ENCODE measurements around the gene DISC1.

Gene DISC1

DNA sequence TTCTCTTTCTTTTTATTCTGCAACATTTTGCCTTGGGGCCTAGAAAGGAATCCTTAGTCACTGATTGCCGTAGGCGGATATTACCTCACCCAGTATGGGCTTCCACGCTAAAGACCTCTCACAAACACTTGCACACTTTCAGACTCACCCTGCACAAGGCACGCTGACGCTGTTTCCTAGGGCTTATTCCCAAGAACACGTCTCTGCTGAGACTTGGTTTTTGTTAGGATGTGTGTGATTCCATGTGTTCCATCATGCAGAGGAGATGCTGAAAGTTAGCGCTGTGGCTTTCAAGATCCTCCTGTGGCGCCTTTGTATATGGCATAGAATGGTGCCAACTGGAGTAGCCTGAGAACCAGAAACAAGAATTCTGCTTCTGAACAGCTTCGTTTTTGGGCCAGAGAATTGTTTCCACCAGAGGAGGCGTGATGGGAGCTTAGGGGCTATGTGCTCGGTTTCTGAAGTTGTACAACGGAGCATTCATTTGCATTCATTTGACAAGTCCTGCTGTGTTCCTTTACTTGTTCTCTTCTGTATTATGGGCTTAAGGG lies 297.0 kb downstream of the DISC1 start:
- TF ChIP-seq EP300 (IDR thresholded peaks at IDR 0.05; ENCODE audit: borderline replicate concordance) (no peak), CREB1 (IDR thresholded peaks at IDR 0.05; ENCODE audit: low read depth) (no peak), CEBPB (IDR thresholded peaks at IDR 0.05) (no peak), TAF1 (IDR thresholded peaks at IDR 0.05; ENCODE audit: low read depth) (no peak), TCF12 (IDR thresholded peaks at IDR 0.05; ENCODE audit: low read depth) (no peak), YY1 (IDR thresholded peaks at IDR 0.05; ENCODE audit: low read depth) (no peak), ZBTB7A (IDR thresholded peaks at IDR 0.05; ENCODE audit: low read depth) (no peak), EGR1 (IDR thresholded peaks at IDR 0.05) (no peak), FOXM1 (IDR thresholded peaks at IDR 0.05; ENCODE audit: borderline replicate concordance, low read depth) (no peak), TEAD4 (IDR thresholded peaks at IDR 0.05) (no peak), NFIC (IDR thresholded peaks at IDR 0.05) (no peak), RAD21 (IDR thresholded peaks at IDR 0.05; ENCODE audit: low read depth) (no peak)
- TF ChIP-seq, protein P1, sequence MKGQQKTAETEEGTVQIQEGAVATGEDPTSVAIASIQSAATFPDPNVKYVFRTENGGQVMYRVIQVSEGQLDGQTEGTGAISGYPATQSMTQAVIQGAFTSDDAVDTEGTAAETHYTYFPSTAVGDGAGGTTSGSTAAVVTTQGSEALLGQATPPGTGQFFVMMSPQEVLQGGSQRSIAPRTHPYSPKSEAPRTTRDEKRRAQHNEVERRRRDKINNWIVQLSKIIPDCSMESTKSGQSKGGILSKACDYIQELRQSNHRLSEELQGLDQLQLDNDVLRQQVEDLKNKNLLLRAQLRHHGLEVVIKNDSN (IDR thresholded peaks at IDR 0.05), result no peak
- TF ChIP-seq, protein P2, sequence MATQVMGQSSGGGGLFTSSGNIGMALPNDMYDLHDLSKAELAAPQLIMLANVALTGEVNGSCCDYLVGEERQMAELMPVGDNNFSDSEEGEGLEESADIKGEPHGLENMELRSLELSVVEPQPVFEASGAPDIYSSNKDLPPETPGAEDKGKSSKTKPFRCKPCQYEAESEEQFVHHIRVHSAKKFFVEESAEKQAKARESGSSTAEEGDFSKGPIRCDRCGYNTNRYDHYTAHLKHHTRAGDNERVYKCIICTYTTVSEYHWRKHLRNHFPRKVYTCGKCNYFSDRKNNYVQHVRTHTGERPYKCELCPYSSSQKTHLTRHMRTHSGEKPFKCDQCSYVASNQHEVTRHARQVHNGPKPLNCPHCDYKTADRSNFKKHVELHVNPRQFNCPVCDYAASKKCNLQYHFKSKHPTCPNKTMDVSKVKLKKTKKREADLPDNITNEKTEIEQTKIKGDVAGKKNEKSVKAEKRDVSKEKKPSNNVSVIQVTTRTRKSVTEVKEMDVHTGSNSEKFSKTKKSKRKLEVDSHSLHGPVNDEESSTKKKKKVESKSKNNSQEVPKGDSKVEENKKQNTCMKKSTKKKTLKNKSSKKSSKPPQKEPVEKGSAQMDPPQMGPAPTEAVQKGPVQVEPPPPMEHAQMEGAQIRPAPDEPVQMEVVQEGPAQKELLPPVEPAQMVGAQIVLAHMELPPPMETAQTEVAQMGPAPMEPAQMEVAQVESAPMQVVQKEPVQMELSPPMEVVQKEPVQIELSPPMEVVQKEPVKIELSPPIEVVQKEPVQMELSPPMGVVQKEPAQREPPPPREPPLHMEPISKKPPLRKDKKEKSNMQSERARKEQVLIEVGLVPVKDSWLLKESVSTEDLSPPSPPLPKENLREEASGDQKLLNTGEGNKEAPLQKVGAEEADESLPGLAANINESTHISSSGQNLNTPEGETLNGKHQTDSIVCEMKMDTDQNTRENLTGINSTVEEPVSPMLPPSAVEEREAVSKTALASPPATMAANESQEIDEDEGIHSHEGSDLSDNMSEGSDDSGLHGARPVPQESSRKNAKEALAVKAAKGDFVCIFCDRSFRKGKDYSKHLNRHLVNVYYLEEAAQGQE (IDR thresholded peaks at IDR 0.05; ENCODE audit: low read depth), result no peak
- TF ChIP-seq, protein P3, sequence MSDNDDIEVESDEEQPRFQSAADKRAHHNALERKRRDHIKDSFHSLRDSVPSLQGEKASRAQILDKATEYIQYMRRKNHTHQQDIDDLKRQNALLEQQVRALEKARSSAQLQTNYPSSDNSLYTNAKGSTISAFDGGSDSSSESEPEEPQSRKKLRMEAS (IDR thresholded peaks at IDR 0.05), result no peak

DNA sequence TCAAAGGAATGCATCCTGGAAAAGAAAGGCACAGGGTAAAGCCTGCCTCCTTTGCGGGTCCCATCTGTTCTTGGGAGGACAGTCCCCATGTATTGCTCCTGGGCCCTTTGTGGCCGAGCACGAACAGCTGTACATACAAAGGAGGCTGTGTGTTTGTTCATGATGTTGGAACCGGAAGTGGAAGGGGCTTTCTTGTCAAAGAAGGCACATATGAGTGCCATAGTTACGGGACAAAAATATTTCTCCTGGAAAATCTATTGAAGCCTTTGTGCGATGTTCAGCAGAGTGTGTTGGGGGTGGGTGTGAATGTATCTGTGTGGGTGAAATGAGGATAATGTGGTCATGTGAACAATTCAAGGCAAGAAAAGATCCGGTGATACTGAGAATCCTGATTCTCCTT lies 297.6 kb downstream of the DISC1 start:
- TF ChIP-seq EP300 (IDR thresholded peaks at IDR 0.05; ENCODE audit: borderline replicate concordance) (no peak), ZBTB7A (IDR thresholded peaks at IDR 0.05; ENCODE audit: low read depth) (no peak), CREB1 (IDR thresholded peaks at IDR 0.05; ENCODE audit: low read depth) (no peak), CEBPB (IDR thresholded peaks at IDR 0.05) (no peak), NFIC (IDR thresholded peaks at IDR 0.05) (no peak), EGR1 (IDR thresholded peaks at IDR 0.05) (no peak), TEAD4 (IDR thresholded peaks at IDR 0.05) (no peak), RAD21 (IDR thresholded peaks at IDR 0.05; ENCODE audit: low read depth) (no peak), YY1 (IDR thresholded peaks at IDR 0.05; ENCODE audit: low read depth) (no peak), TAF1 (IDR thresholded peaks at IDR 0.05; ENCODE audit: low read depth) (no peak)
- TF ChIP-seq, protein P2 (IDR thresholded peaks at IDR 0.05; ENCODE audit: low read depth), result no peak
- TF ChIP-seq, protein P1 (IDR thresholded peaks at IDR 0.05), result no peak

DNA sequence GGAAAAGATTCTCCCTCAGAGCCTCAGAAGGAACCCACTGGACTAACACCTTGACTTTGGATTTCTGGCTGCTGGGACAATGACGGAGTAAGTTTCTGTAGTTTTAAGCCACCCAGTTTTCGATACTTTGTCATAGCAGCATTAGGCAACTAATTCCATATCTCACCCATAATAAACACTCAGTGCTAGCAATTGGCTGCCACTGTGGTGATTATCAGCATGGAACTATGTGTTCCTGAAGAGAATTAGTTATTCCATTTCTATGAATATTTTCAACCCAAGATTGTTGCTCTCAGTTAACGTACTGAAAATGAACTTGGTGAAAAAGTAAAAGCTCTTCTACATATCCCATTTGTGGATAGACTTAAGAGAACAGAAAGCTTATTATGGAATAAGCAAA lies 299.3 kb downstream of the DISC1 start:
- TF ChIP-seq, protein P3 (IDR thresholded peaks at IDR 0.05), result no peak
- TF ChIP-seq FOXM1 (IDR thresholded peaks at IDR 0.05; ENCODE audit: borderline replicate concordance, low read depth), result no peak
- no peak for TF ChIP-seq YY1 (IDR thresholded peaks at IDR 0.05; ENCODE audit: low read depth)
- TF ChIP-seq RAD21 (IDR thresholded peaks at IDR 0.05; ENCODE audit: low read depth), result no peak
- TF ChIP-seq EGR1 (IDR thresholded peaks at IDR 0.05), result no peak
- no peak for TF ChIP-seq TCF12 (IDR thresholded peaks at IDR 0.05; ENCODE audit: low read depth)
- no peak for TF ChIP-seq EP300 (IDR thresholded peaks at IDR 0.05; ENCODE audit: borderline replicate concordance)

DNA sequence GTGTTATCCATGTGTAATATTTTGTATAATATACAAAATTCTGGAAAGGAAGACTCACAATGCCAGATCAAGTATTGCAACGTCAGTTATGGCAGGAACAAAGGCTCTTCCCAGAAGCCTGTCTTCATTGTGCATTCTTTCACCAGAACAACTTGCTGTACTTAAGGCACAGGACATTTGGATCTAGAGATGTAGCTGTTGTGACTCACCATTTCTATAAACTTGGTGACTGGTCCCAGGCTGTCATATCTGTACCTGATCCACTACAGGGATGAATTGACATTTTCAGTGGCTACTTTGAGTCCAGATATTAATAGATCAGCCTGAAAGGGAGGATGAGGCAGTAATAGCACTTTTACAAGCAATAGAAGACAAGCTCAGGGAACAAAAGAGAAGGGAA lies 299.8 kb downstream of the DISC1 start:
- TF ChIP-seq TEAD4 (IDR thresholded peaks at IDR 0.05) (no peak), CREB1 (IDR thresholded peaks at IDR 0.05; ENCODE audit: low read depth) (no peak), NFIC (IDR thresholded peaks at IDR 0.05) (no peak), TCF12 (IDR thresholded peaks at IDR 0.05; ENCODE audit: low read depth) (no peak), TAF1 (IDR thresholded peaks at IDR 0.05; ENCODE audit: low read depth) (no peak), EGR1 (IDR thresholded peaks at IDR 0.05) (no peak), ZBTB7A (IDR thresholded peaks at IDR 0.05; ENCODE audit: low read depth) (no peak), EP300 (IDR thresholded peaks at IDR 0.05; ENCODE audit: borderline replicate concordance) (no peak), CEBPB (IDR thresholded peaks at IDR 0.05) (no peak), FOXM1 (IDR thresholded peaks at IDR 0.05; ENCODE audit: borderline replicate concordance, low read depth) (no peak), RAD21 (IDR thresholded peaks at IDR 0.05; ENCODE audit: low read depth) (no peak), YY1 (IDR thresholded peaks at IDR 0.05; ENCODE audit: low read depth) (no peak)
- TF ChIP-seq, protein P3 (IDR thresholded peaks at IDR 0.05), result no peak
- TF ChIP-seq, protein P1 (IDR thresholded peaks at IDR 0.05), result no peak
- TF ChIP-seq, protein P2 (IDR thresholded peaks at IDR 0.05; ENCODE audit: low read depth), result no peak

All from Ishikawa (cell line).